C4-2B (cell line): Measurements from ENCODE around the gene TCAP.

ENCODE experiments used
- H3K27ac ChIP-seq: fragments of 450-650 bp; 2 replicates; pipeline ENCODE4 v1.5.1; 2017
- ZFX ChIP-seq: fragments of 450-650 bp; IDR thresholded peaks from 2 replicates; pipeline ENCODE4 v1.6.1; 2017
- TF ChIP-seq, protein P1 (sequence below): fragments of 450-650 bp; conservative IDR thresholded peaks from 2 replicates; pipeline ENCODE4 v1.5.1; 2017; ENCODE audit warnings: mild to moderate bottlenecking

Gene TCAP

GRCh38 chr17:39643271-39643670, 21.9 kb upstream of the TCAP start:
- no peak overlapping the region for H3K27ac ChIP-seq
- TF ChIP-seq, protein P1, sequence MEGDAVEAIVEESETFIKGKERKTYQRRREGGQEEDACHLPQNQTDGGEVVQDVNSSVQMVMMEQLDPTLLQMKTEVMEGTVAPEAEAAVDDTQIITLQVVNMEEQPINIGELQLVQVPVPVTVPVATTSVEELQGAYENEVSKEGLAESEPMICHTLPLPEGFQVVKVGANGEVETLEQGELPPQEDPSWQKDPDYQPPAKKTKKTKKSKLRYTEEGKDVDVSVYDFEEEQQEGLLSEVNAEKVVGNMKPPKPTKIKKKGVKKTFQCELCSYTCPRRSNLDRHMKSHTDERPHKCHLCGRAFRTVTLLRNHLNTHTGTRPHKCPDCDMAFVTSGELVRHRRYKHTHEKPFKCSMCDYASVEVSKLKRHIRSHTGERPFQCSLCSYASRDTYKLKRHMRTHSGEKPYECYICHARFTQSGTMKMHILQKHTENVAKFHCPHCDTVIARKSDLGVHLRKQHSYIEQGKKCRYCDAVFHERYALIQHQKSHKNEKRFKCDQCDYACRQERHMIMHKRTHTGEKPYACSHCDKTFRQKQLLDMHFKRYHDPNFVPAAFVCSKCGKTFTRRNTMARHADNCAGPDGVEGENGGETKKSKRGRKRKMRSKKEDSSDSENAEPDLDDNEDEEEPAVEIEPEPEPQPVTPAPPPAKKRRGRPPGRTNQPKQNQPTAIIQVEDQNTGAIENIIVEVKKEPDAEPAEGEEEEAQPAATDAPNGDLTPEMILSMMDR = no peak

GRCh38 chr17:39647256-39647655, 17.9 kb upstream of the TCAP start:
- TF ChIP-seq, protein P1 = no peak
- no peak for TF ChIP-seq ZFX
- H3K27ac ChIP-seq = no peak overlapping the region

GRCh38 chr17:39648616-39649366, 16.4 kb upstream of the TCAP start:
- TF ChIP-seq, protein P1 = no peak
- TF ChIP-seq ZFX = no peak
- H3K27ac ChIP-seq = no peak overlapping the region

DNA sequence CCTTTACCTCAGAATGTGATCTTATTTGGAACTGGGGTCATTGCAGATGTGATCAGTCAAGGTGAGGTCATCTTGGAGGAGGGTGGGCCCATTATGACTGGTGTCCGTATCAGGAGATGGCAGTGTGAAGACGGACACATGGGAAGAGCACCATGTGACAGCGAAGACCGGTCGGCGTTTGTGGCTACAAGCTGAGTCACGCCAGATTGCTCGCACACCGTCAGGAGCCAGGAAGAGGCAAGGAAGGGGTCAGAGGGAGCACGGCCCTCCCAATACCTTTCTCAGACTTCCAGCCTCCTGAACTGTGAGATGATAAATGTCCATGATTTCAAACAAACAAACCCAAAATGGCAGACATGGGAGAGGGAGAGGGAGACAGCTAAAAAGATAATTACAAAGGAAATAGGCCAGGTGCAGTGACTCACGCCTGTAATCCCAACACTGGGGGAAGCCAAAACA, 15.0 kb upstream of the TCAP start:
- no peak for TF ChIP-seq ZFX
- TF ChIP-seq, protein P1 = no peak
- H3K27ac ChIP-seq = no peak overlapping the region

DNA sequence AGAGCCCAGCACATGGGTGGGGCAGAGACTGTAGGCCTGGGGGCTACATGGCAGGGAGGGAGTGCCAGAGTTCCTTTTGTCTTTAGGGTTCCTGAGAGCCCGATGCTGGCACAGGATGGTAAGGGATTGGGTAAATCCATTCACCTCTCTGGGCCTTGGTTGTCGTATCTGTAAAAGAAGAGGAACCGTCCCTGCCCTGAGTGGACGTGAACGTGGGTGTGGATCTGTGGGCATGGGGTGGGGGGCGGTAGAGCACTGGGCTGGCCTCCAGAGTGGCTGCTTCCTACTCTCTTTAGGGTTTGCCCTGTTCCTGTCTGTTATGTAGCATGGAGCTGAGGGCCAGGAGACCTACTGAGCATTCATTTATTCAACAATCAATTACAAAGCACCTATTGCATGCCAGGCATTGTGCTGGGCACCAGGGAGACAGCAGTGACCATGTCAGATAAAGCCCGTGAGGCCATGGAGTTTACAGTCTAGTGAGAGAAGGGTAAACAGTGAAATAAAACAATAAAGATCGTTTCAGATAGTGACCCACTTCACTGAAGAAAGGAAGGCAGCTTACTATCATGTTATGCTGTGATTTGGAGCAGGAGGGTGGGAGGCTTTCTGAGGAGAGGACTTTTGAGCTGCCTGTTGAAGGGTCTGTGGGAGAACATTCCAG, 13.1 kb upstream of the TCAP start:
- no peak for TF ChIP-seq ZFX
- TF ChIP-seq, protein P1 = no peak

GRCh38 chr17:39652587-39653315, 12.4 kb upstream of the TCAP start:
- peak overlapping the region; percentile 79 for H3K27ac ChIP-seq
- TF ChIP-seq, protein P1 = no peak
- no peak for TF ChIP-seq ZFX

More for the DNA sequence above, 13.1 kb upstream of the TCAP start:
- peak overlapping the region; percentile 79 for H3K27ac ChIP-seq

DNA sequence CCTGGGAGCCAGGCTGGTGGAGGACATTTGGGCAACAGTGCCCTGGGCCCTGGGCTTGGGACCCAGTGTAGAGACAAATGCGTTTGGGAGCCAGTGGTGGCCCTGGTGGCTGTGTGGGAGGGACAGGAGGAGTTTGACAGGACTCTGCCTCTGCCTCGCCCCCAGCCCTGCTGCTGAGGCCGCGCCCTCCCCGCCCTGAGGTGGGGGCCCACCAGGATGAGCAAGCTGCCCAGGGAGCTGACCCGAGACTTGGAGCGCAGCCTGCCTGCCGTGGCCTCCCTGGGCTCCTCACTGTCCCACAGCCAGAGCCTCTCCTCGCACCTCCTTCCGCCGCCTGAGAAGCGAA, 11.9 kb upstream of the TCAP start:
- TF ChIP-seq, protein P1 = no peak
- TF ChIP-seq ZFX = no peak
- H3K27ac ChIP-seq = peak overlapping the region; percentile 79
